GM03348 (cell line): ENCODE data around the gene GTPBP4.
A peak's percentile ranks its signal among the peaks of the same experiment; 100 is the strongest.
"Not testable (repeated sequence)": the region's sequence is repeated elsewhere in the genome, so short reads cannot be mapped to it uniquely, and the experiment has no call there.

Source experiments
- DNase-seq: peaks from one replicate; pipeline ENCODE4 v3.0.0; 2012; ENCODE audit warnings: low spot score

Gene GTPBP4

GRCh38 chr10:988667-989545 is 672 bp downstream of the GTPBP4 start:
- DNase-seq, result peak; percentile 20

- no peak for DNase-seq
These were observed 2.6 kb downstream of the GTPBP4 start for GRCh38 chr10:990808-991207.

GRCh38 chr10:992467-992866 is 4.2 kb downstream of the GTPBP4 start:
- DNase-seq, result no peak

- no peak for DNase-seq
These were observed 4.6 kb downstream of the GTPBP4 start for GRCh38 chr10:992871-993270.

GRCh38 chr10:994836-995558 is 6.8 kb downstream of the GTPBP4 start:
- DNase-seq, result no peak

GRCh38 chr10:995559-995926 is 7.3 kb downstream of the GTPBP4 start:
- no peak for DNase-seq

GRCh38 chr10:996031-996430 is 7.8 kb downstream of the GTPBP4 start:
- DNase-seq, result no peak

GRCh38 chr10:997266-998022 is 9.2 kb downstream of the GTPBP4 start:
- no peak for DNase-seq

GRCh38 chr10:1002425-1003006 is 14.3 kb downstream of the GTPBP4 start:
- no peak for DNase-seq

- DNase-seq, result no peak
These were observed 15.8 kb downstream of the GTPBP4 start for GRCh38 chr10:1003884-1004670.

- no peak for DNase-seq
These were observed 18.3 kb downstream of the GTPBP4 start for GRCh38 chr10:1006573-1006972.

GRCh38 chr10:1007583-1007982 is 19.3 kb downstream of the GTPBP4 start:
- DNase-seq, result no peak

GRCh38 chr10:1009071-1009494 is 20.8 kb downstream of the GTPBP4 start:
- DNase-seq, result no peak

- DNase-seq, result not testable (repeated sequence)
These were observed 21.7 kb downstream of the GTPBP4 start for GRCh38 chr10:1009947-1010346.

- no peak for DNase-seq
These were observed 22.5 kb downstream of the GTPBP4 start for GRCh38 chr10:1010703-1011102.

GRCh38 chr10:1011696-1012095 is 23.5 kb downstream of the GTPBP4 start:
- no peak for DNase-seq

GRCh38 chr10:1015688-1016087 is 27.5 kb downstream of the GTPBP4 start:
- no peak for DNase-seq

GRCh38 chr10:1019362-1019761 is 31.1 kb downstream of the GTPBP4 start:
- DNase-seq, result no peak

- DNase-seq, result no peak
These were observed 32.2 kb downstream of the GTPBP4 start for GRCh38 chr10:1020460-1020859.

GRCh38 chr10:1020958-1021357 is 32.7 kb downstream of the GTPBP4 start:
- no peak for DNase-seq

GRCh38 chr10:1022413-1022812 is 34.2 kb downstream of the GTPBP4 start:
- DNase-seq, result no peak
